ENCODE measurements around the gene YKT6. TPM values are rescaled to one million over a fixed set of nuclear protein-coding genes. Genes with fewer than 3 reads are reported as not detected.

The YKT6 gene
- polyA plus RNA-seq, 3 donors from 2014 or later = 39.1 to 64.9 (median 56.9) TPM

DNA sequence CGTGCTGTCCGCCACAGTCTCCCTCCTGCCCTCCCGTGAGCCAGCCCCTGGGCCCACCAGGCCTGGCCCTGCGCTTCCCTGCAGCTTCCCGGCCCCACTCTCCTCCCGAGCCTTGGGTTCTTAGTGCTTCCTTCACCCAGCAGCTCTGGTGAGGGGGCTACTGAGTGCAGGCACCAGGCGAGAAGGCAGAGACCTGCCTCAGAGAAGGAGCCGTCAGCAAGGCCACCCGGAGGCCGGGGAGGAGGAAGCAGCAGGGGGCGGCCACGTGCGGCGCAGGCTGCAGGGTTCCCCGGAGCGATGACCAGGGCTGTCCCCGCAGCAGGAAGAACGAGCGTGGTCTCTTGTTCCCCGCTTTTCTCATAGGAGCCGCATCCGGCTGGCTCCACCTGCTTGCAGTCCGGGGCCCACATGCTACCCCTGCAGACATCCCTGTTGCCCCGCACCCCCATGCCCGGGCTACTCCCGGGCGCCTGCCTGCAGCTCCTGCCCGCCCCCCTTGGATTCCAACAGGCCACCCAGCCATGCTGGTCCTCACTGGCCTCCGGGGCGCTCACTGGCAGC is 20.5 kb downstream of the YKT6 start:
- H3K4me3 Mint-ChIP-seq = no peak overlapping the region
- H3K27me3 Mint-ChIP-seq (ENCODE audit: low read depth in 3 of 3) = peaks cover 0 to 5% (median 3%) of the 10 kb centered on the region in 3 donors
- DNase-seq = no peak
- H3K4me1 Mint-ChIP-seq = no peaks in the 10 kb centered on the region
- H3K9me3 Mint-ChIP-seq = no peaks in the 10 kb centered on the region
- H3K36me3 Mint-ChIP-seq = no peaks in the 10 kb centered on the region
- H3K27ac Mint-ChIP-seq = no peak overlapping the region

DNA sequence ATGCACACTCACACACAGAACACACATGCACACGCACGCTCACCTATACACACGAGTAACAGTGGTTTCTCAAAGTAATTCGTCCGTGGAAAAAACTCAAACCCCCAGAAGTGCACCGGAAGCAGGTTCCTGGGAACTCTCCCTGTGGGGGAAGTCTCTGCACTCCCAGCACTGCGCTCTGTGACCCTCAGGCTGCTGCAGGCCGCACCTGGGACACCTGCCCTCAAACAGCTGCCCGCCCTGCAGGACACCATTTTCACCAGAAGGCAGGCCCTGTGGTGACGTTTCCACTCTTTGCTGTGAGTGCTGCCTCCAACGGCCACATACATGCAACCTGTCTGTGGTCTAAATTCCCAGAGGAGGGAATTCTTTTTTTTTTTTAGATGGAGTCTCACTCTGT is 21.3 kb downstream of the YKT6 start:
- Mint-ChIP-seq H3K27ac (no peak overlapping the region), H3K36me3 (no peaks in the 10 kb centered on the region), H3K4me3 (no peak overlapping the region), H3K9me3 (no peaks in the 10 kb centered on the region), H3K27me3 (ENCODE audit: low read depth in 3 of 3) (peaks cover 0 to 5% (median 3%) of the 10 kb centered on the region in 3 donors), H3K4me1 (no peaks in the 10 kb centered on the region)
- no peak for DNase-seq

DNA sequence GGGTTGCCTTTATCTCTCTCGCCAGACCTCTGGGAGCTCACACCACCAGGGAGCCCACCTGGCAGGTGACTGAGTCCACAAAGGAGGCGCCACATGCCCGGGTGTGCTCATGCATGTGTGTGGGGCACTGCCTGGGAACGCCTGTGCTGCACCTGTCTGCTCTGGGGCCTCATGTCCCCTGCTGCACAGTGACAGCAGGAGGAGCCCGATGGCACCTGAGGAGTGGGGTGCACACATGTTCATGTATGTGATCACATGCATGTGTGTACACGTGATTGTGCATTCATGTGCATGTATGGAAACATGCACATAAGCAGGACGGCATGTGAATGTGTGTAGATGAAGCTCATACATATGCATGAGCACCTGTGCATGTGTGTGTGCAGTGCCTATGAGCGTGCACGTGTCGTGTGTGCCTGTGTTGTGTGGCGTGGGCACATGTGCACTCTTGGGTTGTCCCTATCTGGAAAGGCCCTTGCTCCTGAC is 22.0 kb downstream of the YKT6 start:
- peaks cover 0 to 5% (median 3%) of the 10 kb centered on the region in 3 donors for H3K27me3 Mint-ChIP-seq (ENCODE audit: low read depth in 3 of 3)
- H3K4me1 Mint-ChIP-seq = no peaks in the 10 kb centered on the region
- H3K36me3 Mint-ChIP-seq = no peaks in the 10 kb centered on the region
- H3K4me3 Mint-ChIP-seq = no peak overlapping the region
- no peak overlapping the region for H3K27ac Mint-ChIP-seq
- H3K9me3 Mint-ChIP-seq = no peaks in the 10 kb centered on the region
- DNase-seq = no peak

DNA sequence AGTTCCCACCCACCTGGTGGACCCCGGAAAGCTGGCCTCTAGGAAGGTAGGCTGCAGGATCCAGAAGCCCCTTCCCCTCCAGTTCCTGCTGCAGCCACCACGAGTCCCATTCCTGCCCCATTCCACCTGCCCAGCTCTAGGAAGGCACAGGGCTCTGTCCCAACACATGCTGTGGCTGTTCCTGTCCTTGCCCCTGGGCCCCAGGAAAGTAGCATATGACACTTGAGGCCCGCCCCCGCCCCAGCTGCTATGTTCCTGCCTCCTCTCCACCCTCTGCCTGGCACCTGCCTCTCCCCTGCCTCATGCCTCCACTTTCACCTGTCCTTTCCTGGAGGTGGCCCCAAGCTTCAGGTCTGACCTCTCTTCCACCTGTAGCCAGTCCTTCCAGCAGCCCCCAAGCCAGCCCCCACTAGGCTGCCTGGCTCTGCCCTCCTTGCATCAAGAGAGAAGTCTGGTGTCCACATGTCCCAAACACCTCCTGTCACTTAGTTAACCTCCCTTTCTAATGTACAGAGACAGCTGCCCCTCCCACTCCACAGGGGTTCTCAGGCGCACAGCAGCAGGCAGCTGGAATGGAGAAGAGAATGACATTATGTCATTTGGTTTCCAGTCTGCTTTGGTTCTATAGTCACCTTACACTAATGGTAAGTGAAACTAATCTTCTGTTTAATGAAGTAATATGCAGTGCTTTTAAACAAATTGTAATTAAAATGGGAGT is 22.7 kb downstream of the YKT6 start:
- Mint-ChIP-seq H3K9me3 (no peaks in the 10 kb centered on the region), H3K27me3 (ENCODE audit: low read depth in 3 of 3) (peaks cover 0 to 5% (median 3%) of the 10 kb centered on the region in 3 donors), H3K36me3 (no peaks in the 10 kb centered on the region), H3K4me3 (no peak overlapping the region), H3K27ac (no peak overlapping the region), H3K4me1 (no peaks in the 10 kb centered on the region)
- no peak for DNase-seq

DNA sequence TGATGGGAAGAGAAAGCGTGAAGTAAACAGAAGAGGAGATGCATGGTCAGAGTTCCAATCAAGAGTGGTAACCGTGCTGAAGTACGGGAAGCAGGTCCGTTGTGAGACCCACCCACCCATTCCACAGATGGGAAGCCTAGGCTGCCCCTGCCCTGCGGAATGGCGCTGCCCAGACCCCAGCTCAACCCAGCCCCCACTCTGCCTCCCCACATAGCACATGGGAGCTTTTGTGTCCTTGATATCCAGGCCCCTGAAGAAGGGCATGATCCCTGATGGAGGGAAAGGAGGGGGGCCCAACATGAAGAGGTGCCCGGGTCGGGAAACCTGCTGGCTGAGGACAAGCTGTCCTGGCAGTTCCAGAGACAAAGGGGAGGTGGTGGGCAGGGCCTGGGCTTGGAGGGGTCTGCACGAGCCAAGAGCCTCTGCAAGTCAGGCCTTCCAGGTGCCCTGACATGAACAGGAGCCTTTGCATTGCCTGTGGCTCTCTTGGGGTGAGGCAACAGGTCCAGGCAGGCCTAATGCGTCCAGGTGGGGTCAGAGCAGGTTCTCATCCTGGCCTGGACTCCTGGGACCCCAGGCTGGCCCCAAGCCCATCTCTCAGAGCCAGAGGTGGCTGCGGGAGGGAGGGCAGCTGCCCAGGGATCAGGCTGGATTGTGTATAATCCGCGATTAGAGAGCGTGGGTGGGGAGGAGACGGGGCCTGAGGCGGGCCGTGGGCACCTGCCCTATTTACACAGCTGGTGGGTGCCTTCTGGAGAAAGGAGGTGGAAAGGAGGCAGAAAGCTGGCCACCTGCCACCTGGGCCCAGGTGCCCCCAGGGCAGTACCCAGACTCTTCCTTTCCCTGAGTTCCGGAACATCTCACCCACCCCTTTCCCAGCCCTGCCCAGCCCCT is 23.5 kb downstream of the YKT6 start:
- H3K27ac Mint-ChIP-seq = no peak overlapping the region
- no peaks in the 10 kb centered on the region for H3K36me3 Mint-ChIP-seq
- DNase-seq = no peak
- no peaks in the 10 kb centered on the region for H3K4me1 Mint-ChIP-seq
- no peaks in the 10 kb centered on the region for H3K9me3 Mint-ChIP-seq
- no peak overlapping the region for H3K4me3 Mint-ChIP-seq
- peaks cover 0 to 5% (median 2%) of the 10 kb centered on the region in 3 donors for H3K27me3 Mint-ChIP-seq (ENCODE audit: low read depth in 3 of 3)

DNA sequence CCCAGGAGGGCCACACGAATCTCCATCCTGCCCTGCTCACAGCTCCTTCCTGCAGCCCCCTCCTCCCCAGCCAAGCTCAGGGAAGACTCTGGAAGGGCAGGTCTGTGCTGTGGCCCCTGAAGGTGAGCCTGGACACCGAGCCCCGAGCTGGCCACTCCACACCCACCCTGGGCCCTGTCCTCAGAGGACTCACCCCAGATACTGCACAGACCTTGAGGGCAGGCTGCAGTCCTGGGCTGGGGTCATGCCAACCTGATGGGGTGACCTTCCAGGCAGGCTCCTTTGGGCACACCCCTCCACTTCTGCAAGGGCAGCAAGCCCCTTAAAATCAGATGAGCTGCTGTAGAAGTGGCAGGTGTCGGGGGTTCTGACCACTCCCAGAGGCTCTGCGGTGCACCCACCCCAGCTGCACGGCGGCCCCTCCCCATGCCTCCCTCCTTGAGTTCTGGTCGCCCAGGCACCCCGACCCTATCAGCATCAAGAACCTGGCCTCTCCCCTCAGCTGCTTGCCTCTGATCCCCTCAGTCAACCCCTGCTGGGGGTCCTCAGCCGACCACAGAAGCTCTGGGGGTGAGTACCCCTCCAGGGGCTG is 24.3 kb downstream of the YKT6 start:
- H3K27ac Mint-ChIP-seq = no peak overlapping the region
- H3K27me3 Mint-ChIP-seq (ENCODE audit: low read depth in 3 of 3) = peaks cover 0 to 5% (median 0%) of the 10 kb centered on the region in 3 donors
- DNase-seq = no peak
- no peaks in the 10 kb centered on the region for H3K36me3 Mint-ChIP-seq
- no peaks in the 10 kb centered on the region for H3K9me3 Mint-ChIP-seq
- H3K4me3 Mint-ChIP-seq = no peak overlapping the region
- H3K4me1 Mint-ChIP-seq = no peaks in the 10 kb centered on the region

DNA sequence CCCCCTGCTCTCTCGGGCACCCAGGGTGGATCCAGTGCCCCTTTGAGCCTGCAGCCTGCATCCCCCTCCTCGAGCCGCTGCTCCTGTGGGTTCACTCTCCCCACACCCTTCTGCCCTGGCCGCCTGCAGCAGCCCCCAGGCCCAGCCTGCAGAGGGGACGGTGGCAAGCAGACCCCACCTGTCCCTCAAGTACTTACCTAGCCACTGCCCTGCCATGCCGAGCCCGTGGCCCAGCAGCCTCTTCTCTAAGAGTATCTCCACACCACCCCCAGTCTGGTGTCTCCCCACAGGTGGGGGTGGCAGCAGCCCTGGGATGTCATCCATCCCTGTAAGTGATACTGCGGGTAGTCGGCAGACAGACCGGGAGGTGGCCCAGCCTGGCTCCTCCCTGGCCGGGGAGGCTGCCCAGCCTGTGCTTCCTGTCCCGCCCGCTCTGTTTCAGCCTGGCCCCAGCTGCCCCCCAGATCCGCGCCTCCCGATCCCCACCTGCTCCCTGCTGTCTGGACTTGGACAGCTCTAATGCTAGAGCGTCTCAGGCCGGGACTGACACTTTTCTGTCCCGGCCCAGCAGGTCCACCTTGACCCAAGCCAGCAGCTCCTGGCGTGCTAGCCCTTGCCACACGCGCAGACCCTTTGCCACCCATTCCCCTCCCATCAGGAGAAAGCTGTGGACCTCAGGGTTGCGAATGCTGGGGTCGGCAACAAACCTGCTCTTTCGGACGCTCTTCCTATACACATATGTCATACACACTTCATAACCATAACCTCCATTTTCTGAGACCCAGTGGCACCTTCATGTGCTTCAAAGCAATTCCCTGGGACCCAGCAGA is 25.0 kb downstream of the YKT6 start:
- no peak for DNase-seq
- Mint-ChIP-seq H3K36me3 (no peaks in the 10 kb centered on the region), H3K4me3 (no peak overlapping the region), H3K9me3 (no peaks in the 10 kb centered on the region), H3K27me3 (ENCODE audit: low read depth in 3 of 3) (peaks cover 0 to 5% (median 0%) of the 10 kb centered on the region in 3 donors), H3K27ac (no peak overlapping the region), H3K4me1 (no peaks in the 10 kb centered on the region)

DNA sequence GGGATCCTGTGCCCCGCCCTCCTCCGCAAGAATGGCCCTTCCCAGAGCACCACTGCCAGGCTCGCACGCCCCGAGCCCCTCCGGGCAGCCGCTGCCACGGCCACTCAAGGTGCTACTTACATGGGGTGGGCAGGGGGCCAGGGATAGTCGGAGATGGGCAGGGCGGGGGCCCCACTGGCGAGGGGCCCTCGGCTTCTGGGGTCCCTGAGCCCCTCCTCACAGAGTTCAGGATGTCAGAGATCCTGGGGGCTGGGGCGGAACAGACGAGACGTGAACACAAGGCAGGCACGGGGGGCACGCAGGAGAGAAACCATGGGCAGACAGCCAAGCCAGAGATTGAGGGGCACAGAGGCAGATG is 25.6 kb downstream of the YKT6 start:
- DNase-seq = no peak
- H3K36me3 Mint-ChIP-seq = no peaks in the 10 kb centered on the region
- no peaks in the 10 kb centered on the region for H3K9me3 Mint-ChIP-seq
- no peaks in the 10 kb centered on the region for H3K4me1 Mint-ChIP-seq
- H3K27me3 Mint-ChIP-seq (ENCODE audit: low read depth in 3 of 3) = peaks cover 0 to 5% (median 0%) of the 10 kb centered on the region in 3 donors
- no peak overlapping the region for H3K27ac Mint-ChIP-seq
- no peak overlapping the region for H3K4me3 Mint-ChIP-seq

DNA sequence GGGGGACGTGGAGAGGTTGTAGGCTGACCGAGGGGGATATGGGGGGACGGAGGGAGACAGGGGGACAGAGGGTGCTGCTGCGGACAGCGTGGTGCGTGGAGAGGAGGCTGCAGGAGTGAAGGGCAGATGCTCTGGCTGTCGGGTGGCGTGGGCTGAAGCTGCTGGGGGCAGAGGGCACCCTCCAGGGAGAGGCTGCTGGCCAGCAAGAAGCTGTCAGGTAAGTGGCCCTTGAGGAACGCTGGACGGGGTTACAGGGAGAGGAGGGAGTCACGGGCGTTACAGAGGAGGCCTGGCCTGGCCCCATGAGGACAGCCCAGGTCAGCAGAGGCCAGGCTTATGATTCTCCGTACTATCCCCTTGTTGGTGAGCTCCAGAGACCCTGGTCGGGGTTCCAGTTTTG is 27.1 kb downstream of the YKT6 start:
- H3K9me3 Mint-ChIP-seq = no peaks in the 10 kb centered on the region
- H3K4me3 Mint-ChIP-seq = no peak overlapping the region
- H3K36me3 Mint-ChIP-seq = no peaks in the 10 kb centered on the region
- DNase-seq = no peak
- H3K4me1 Mint-ChIP-seq = no peaks in the 10 kb centered on the region
- H3K27ac Mint-ChIP-seq = no peak overlapping the region
- H3K27me3 Mint-ChIP-seq (ENCODE audit: low read depth in 3 of 3) = peaks cover 0 to 5% (median 0%) of the 10 kb centered on the region in 3 donors

DNA sequence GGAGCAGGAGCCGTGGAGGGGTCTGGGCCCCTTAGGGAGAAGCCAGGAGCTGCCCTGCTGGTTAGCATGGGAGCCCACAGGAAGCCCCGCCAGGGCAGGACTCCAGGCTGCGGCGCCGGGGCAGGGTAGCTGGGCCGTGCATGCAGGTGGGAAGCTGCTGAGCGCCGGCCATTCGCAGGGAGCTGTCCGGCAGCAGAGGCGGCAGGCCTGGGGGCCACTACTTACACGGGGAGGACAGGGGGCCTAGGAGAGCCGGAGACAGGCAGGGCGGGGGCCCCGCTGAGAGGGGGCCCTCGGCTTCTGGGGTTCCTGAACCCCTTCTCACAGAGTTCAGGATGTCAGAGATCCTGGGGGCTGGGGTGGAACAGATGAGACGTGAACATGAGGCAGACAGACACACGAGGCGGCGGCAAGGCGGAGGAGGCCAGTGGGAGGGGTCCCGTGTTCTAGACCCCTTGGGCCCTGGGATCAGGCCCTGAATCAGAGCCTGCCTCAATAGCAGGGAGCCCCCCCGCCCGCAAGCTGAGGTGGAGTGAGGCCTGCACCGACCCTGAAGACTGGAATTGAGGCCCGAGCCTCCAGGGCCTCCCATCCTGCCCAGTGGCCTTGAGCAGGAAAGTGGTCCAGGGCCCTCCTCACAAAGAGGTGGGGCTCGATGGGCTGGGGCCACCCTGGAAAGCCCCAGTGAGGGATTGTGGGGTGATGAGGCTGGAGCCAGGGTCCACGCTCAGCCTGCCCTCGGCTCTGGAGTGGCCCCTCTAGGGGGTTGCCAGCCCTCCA is 28.0 kb downstream of the YKT6 start:
- Mint-ChIP-seq H3K4me3 (no peak overlapping the region), H3K9me3 (no peaks in the 10 kb centered on the region), H3K27me3 (ENCODE audit: low read depth in 3 of 3) (peaks cover 0 to 5% (median 0%) of the 10 kb centered on the region in 3 donors), H3K27ac (no peak overlapping the region), H3K4me1 (no peaks in the 10 kb centered on the region), H3K36me3 (no peaks in the 10 kb centered on the region)
- DNase-seq = no peak

DNA sequence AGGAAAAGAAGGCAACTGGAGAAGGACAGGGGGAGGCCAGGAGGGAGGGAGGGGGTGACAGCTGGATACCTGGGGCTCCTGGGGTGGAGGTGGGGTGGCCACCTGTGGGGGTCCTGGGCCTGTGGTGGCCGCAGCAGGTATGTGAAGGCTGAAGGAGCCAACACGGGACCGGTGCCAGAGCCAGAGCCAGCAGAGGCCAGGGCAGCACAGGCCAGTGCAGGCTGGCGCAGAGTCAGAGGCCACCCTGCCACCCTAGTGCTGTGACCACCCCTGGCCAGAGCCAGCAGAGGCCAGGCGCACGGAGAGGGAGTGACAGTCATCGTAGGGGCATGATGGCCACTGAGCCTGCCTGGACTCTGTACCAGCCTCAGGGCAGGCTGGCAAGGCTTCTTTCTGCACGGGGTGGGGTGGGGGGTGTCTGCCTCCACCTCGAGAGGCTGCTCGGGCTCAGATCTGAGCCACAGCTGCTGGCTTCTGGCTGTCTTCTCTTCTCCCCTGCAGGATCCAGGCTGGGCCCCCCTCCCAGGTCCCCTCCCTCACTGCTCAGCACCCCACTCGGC is 28.8 kb downstream of the YKT6 start:
- Mint-ChIP-seq H3K36me3 (no peaks in the 10 kb centered on the region), H3K27ac (no peak overlapping the region), H3K4me3 (no peak overlapping the region), H3K27me3 (ENCODE audit: low read depth in 3 of 3) (peaks cover 0 to 5% (median 0%) of the 10 kb centered on the region in 3 donors), H3K9me3 (no peaks in the 10 kb centered on the region), H3K4me1 (no peaks in the 10 kb centered on the region)
- no peak for DNase-seq

DNA sequence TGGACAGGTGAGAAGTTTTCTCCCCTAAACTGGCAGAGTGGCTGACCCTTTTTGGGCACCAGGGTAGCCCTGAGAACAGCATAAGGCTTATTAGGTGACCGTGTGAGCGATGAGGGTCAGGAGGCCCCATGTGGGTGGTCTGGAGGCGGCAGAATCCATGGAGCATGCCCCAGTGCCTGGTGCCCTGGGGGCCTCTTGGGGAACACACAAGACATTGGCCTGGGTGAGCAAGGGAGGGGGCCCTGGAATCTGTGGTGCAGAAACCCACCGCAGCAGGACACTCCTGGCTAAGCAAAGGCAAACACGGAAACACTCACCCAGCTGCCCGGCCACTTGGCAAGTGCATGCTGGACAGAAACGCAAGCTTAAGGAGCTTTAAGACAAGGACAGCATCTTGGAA is 29.5 kb downstream of the YKT6 start:
- Mint-ChIP-seq H3K36me3 (no peaks in the 10 kb centered on the region), H3K27me3 (ENCODE audit: low read depth in 3 of 3) (peaks cover 0 to 5% (median 0%) of the 10 kb centered on the region in 3 donors), H3K27ac (no peak overlapping the region), H3K9me3 (no peaks in the 10 kb centered on the region), H3K4me1 (no peaks in the 10 kb centered on the region), H3K4me3 (no peak overlapping the region)
- DNase-seq = no peak
